Activated CD8-positive, alpha-beta memory T cell treated with anti-CD3 and anti-CD28 coated beads, Interleukin-2, amount 50 U/mL, for 24 hours (primary cell): ENCODE measurements around the gene EAPP.
"Not testable (repeated sequence)": the region's sequence is repeated elsewhere in the genome, so short reads cannot be mapped to it uniquely, and the experiment has no call there.

ENCODE experiments used
- DNase-seq: peaks from one replicate; pipeline ENCODE4 v3.0.0-alpha.2; 2020; ENCODE audit errors: extremely low read depth

The EAPP gene

GRCh38 chr14:34538096-34538495, 1.4 kb downstream of the EAPP start:
- not testable (repeated sequence) for DNase-seq

- DNase-seq, result no peak
Observed at GRCh38 chr14:34537677-34538009, 1.9 kb downstream of the EAPP start.

- no peak for DNase-seq
Observed at GRCh38 chr14:34536951-34537676, 2.4 kb downstream of the EAPP start.

GRCh38 chr14:34527591-34527990, 11.9 kb downstream of the EAPP start:
- no peak for DNase-seq

- not testable (repeated sequence) for DNase-seq
Observed at GRCh38 chr14:34524216-34524615, 15.3 kb downstream of the EAPP start.

GRCh38 chr14:34522496-34522895, 17.0 kb downstream of the EAPP start:
- no peak for DNase-seq

GRCh38 chr14:34521071-34521470, 18.4 kb downstream of the EAPP start:
- not testable (repeated sequence) for DNase-seq

GRCh38 chr14:34520304-34520970, 19.1 kb downstream of the EAPP start:
- not testable (repeated sequence) for DNase-seq

GRCh38 chr14:34507884-34508283, 31.6 kb downstream of the EAPP start:
- no peak for DNase-seq

GRCh38 chr14:34507459-34507858, 32.0 kb downstream of the EAPP start:
- DNase-seq, result no peak

GRCh38 chr14:34505124-34505491, 34.4 kb downstream of the EAPP start:
- DNase-seq, result not testable (repeated sequence)

GRCh38 chr14:34504027-34504426, 35.5 kb downstream of the EAPP start:
- DNase-seq, result not testable (repeated sequence)

- no peak for DNase-seq
Observed at GRCh38 chr14:34502545-34503225, 36.8 kb downstream of the EAPP start.

GRCh38 chr14:34502001-34502400, 37.5 kb downstream of the EAPP start:
- no peak for DNase-seq

- DNase-seq, result no peak
Observed at GRCh38 chr14:34501004-34501580, 38.4 kb downstream of the EAPP start.

- no peak for DNase-seq
Observed at GRCh38 chr14:34498684-34499412, 40.7 kb downstream of the EAPP start.

- DNase-seq, result no peak
Observed at GRCh38 chr14:34496679-34497513, 42.6 kb downstream of the EAPP start.

GRCh38 chr14:34496007-34496678, 43.4 kb downstream of the EAPP start:
- no peak for DNase-seq

- DNase-seq, result no peak
Observed at GRCh38 chr14:34489324-34489723, 50.2 kb downstream of the EAPP start.

GRCh38 chr14:34488528-34488927, 51.0 kb downstream of the EAPP start:
- DNase-seq, result no peak
